HG02973 (cell line): ENCODE data around the gene GNG7.
"Not testable (repeated sequence)": the region's sequence is repeated elsewhere in the genome, so short reads cannot be mapped to it uniquely, and the experiment has no call there.

Source experiments
- ATAC-seq: cut with Tn5 transposase; IDR thresholded peaks from one replicate; pipeline ENCODE4 v1.9.1; 2021; ENCODE audit warnings: moderate library complexity; ENCODE audit not compliant: unreplicated experiment

Gene GNG7

GRCh38 chr19:2476451-2477140 lies 225.9 kb downstream of the GNG7 start:
- ATAC-seq = peak; percentile 5

GRCh38 chr19:2475702-2476450 lies 226.6 kb downstream of the GNG7 start, which contains the start of gene GADD45B:
TSS of gene GADD45B (plus strand) at chr19:2476127. CDS start at chr19:2476359, 232 bp downstream.
- ATAC-seq = peak; percentile 39

- no peak for ATAC-seq
Observed at GRCh38 chr19:2475018-2475701, 227.3 kb downstream of the GNG7 start.

- ATAC-seq = peak; percentile 24
Observed at GRCh38 chr19:2474232-2475017, 228.1 kb downstream of the GNG7 start.

GRCh38 chr19:2469915-2470200 lies 232.6 kb downstream of the GNG7 start:
- ATAC-seq = not testable (repeated sequence)

GRCh38 chr19:2469102-2469914 lies 233.2 kb downstream of the GNG7 start:
- ATAC-seq = no peak

GRCh38 chr19:2468596-2468995 lies 233.9 kb downstream of the GNG7 start:
- ATAC-seq = no peak

- no peak for ATAC-seq
Observed at GRCh38 chr19:2464389-2464788, 238.1 kb downstream of the GNG7 start.

GRCh38 chr19:2463694-2464093 lies 238.8 kb downstream of the GNG7 start:
- ATAC-seq = not testable (repeated sequence)

GRCh38 chr19:2462635-2463421 lies 239.7 kb downstream of the GNG7 start:
- ATAC-seq = no peak

GRCh38 chr19:2461751-2462634 lies 240.5 kb downstream of the GNG7 start:
- ATAC-seq = no peak
